Endothelial cell of umbilical vein (primary cell): ENCODE data around the gene AQP1. TPM values are rescaled to one million over a fixed set of nuclear protein-coding genes. Genes with fewer than 3 reads are reported as not detected.

Source experiments
- BruUV-seq: library from RNA; stranded (reverse); fragments of 400-500 nt; replicated peaks from 2 replicates; lab custom pipeline; 2021; lab: Mats Ljungman, UMichigan
- CTCF ChIA-PET: fragments of 300-600, 350-600 bp; sonication (Branson Sonifier 250); formaldehyde crosslinking; loops from one replicate; lab custom pipeline; 2021; ENCODE audit warnings: antibody characterized with exemption, inconsistent platforms; lab: Charles Lee
- POLR2A ChIA-PET: fragments of 300-600, 350-600 bp; sonication (Branson Sonifier 250); formaldehyde crosslinking; loops from one replicate; lab custom pipeline; 2021; ENCODE audit warnings: antibody characterized with exemption, inconsistent platforms; lab: Charles Lee
- DNase-seq: peaks from one replicate; pipeline ENCODE4 v3.0.0-alpha.2; 2011; ENCODE audit warnings: low read depth, low spot score
- FAIRE-seq: peaks from 2 replicates; lab custom pipeline; 2011; peaks lifted over from hg19 to GRCh38; lab: Jason Lieb, UNC
- H2AFZ ChIP-seq: 2 replicates; pipeline ENCODE4 v1.6.0; 2012; ENCODE audit warnings: low read depth, low read length, control low read depth, inconsistent platforms
- H3K27ac ChIP-seq: 2 replicates; pipeline ENCODE4 v1.5.1; 2011; ENCODE audit warnings: low read depth, mild to moderate bottlenecking, control low read depth, low read length, moderate library complexity; ENCODE audit not compliant: insufficient read depth
- H3K27me3 ChIP-seq, 2 experiments: 2 replicates each; pipeline versions ENCODE4 v1.6.0 to v1.6.1; 2011; ENCODE audit warnings: low read length in 2 of 2, mixed read lengths in 1 of 2; ENCODE audit not compliant: control insufficient read depth in 2 of 2, insufficient read depth in 2 of 2
- H3K36me3 ChIP-seq, 2 experiments: 2 replicates in 1 of 2; 3 replicates in 1 of 2; pipeline ENCODE4 v1.5.1; 2011; ENCODE audit warnings: low read length in 2 of 2, mild to moderate bottlenecking in 1 of 2, moderate library complexity in 1 of 2; ENCODE audit not compliant: control insufficient read depth in 2 of 2, insufficient read depth in 2 of 2; ENCODE audit errors: extremely low read depth in 1 of 2
- H3K4me1 ChIP-seq: 3 replicates; pipeline ENCODE4 v1.5.1; 2011; ENCODE audit warnings: mild to moderate bottlenecking, low read length; ENCODE audit not compliant: control insufficient read depth, insufficient read depth; ENCODE audit errors: extremely low read depth
- H3K4me2 ChIP-seq: 2 replicates; pipeline ENCODE4 v1.6.1; 2011; ENCODE audit warnings: low read length, control low read depth, mixed read lengths; ENCODE audit not compliant: insufficient read depth
- H3K4me3 ChIP-seq, 3 experiments: fragments of 200-600 bp in 1 of 3; sonication (generic), shearing (Covaris generic) in 1 of 3; replicated peaks in 1 of 3; 2 replicates each; pipeline ENCODE4 v1.5.1; 2011 to 2016; ENCODE audit warnings: control low read depth in 3 of 3, low read length in 3 of 3, mild to moderate bottlenecking in 2 of 3, inconsistent platforms in 1 of 3, low read depth in 1 of 3, moderate library complexity in 1 of 3; ENCODE audit not compliant: insufficient read depth in 1 of 3
- H3K79me2 ChIP-seq: 2 replicates; pipeline ENCODE4 v1.6.0; 2012; ENCODE audit warnings: low read length, inconsistent platforms; ENCODE audit not compliant: control insufficient read depth, insufficient read depth
- H3K9ac ChIP-seq: replicated peaks from 2 replicates; pipeline ENCODE3; 2011; ENCODE audit warnings: low read length, control low read depth; ENCODE audit not compliant: insufficient read depth; ENCODE audit errors: extremely low read depth
- H3K9me1 ChIP-seq: replicated peaks from 3 replicates; pipeline ENCODE4 v1.6.0; 2011; ENCODE audit warnings: mild to moderate bottlenecking, low read length; ENCODE audit not compliant: control insufficient read depth, insufficient read depth; ENCODE audit errors: extremely low read depth
- H3K9me3 ChIP-seq: replicated peaks from 2 replicates; pipeline ENCODE4 v1.5.1; 2012; ENCODE audit warnings: low read length, inconsistent platforms; ENCODE audit not compliant: control insufficient read depth, insufficient read depth
- H4K20me1 ChIP-seq: replicated peaks from 2 replicates; pipeline ENCODE3; 2011; ENCODE audit warnings: mild to moderate bottlenecking, low read length; ENCODE audit not compliant: control insufficient read depth, insufficient read depth; ENCODE audit errors: extremely low read depth
- EZH2 ChIP-seq: IDR thresholded peaks from 2 replicates; pipeline ENCODE4 v1.6.1; 2012; ENCODE audit warnings: borderline replicate concordance, low read depth, mild to moderate bottlenecking, moderate library complexity, low read length, inconsistent platforms; ENCODE audit not compliant: severe bottlenecking
- FOS ChIP-seq: IDR thresholded peaks from 2 replicates; pipeline ENCODE4 v1.6.1; 2011; ENCODE audit warnings: mild to moderate bottlenecking, low read length, moderate library complexity, borderline replicate concordance; ENCODE audit not compliant: insufficient read depth
- GATA2 ChIP-seq: IDR thresholded peaks from 2 replicates; pipeline ENCODE4 v1.7.0; 2011; ENCODE audit warnings: low read depth, mild to moderate bottlenecking, moderate library complexity, mixed read lengths, low read length; ENCODE audit not compliant: insufficient read length, insufficient read depth
- JUN ChIP-seq: IDR thresholded peaks from 2 replicates; pipeline ENCODE4 v1.6.1; 2011; ENCODE audit warnings: borderline replicate concordance, low read depth; ENCODE audit not compliant: insufficient read length, insufficient read depth
- MYC ChIP-seq: IDR thresholded peaks from one replicate; pipeline ENCODE4 v1.6.1; 2011; ENCODE audit warnings: mild to moderate bottlenecking, low read depth, low read length
- POLR2A ChIP-seq: IDR thresholded peaks from 2 replicates; pipeline ENCODE4 v1.6.1; 2012; ENCODE audit warnings: low read depth, mild to moderate bottlenecking, control low read depth, low read length
- POLR2AphosphoS5 ChIP-seq: IDR thresholded peaks from 2 replicates; pipeline ENCODE4 v1.6.1; 2012; ENCODE audit warnings: low read depth, mild to moderate bottlenecking, control low read depth, low read length, moderate library complexity; ENCODE audit not compliant: insufficient read depth
- dilution Hi-C: fragments of 300-500 bp; cut with MboI; formaldehyde crosslinking; loops from one replicate; pipeline ENCODE4 v1.15.0; 2019; ENCODE audit warnings: low sequenced_read_pairs; ENCODE audit not compliant: extremely low pct_ligation_motif_present
- intact Hi-C: fragments of 100-400 bp; cut with micrococcal nuclease; formaldehyde crosslinking; loops from one replicate; pipeline ENCODE4 v1.10.0; 2022
- polyA plus RNA-seq, 4 experiments: library from polyadenylated mRNA; depleted of rRNA in 3 of 4; stranded (reverse) in 3 of 4; unstranded in 1 of 4; fragments of >200 nt; gene quantifications; 2 replicates each; pipeline versions ENCODE4 v1.2.1 to v1.2.3, GENCODE V29; 2011 to 2012; ENCODE audit warnings: missing spikeins in 1 of 4
- total RNA-seq: library from RNA; stranded (reverse); gene quantifications from 2 replicates; pipeline ENCODE4 v1.2.3, GENCODE V29; 2021
- TF ChIP-seq, protein P1 (sequence below), 2 donors: IDR thresholded peaks; 1 replicate in 1 of 2; 2 replicates in 1 of 2; pipeline ENCODE4 v1.5.1; 2011; ENCODE audit warnings: low read length in 2 of 2, mild to moderate bottlenecking in 2 of 2, moderate library complexity in 2 of 2, control low read depth in 1 of 2, inconsistent platforms in 1 of 2, low read depth in 1 of 2; ENCODE audit not compliant: insufficient read depth in 1 of 2; ENCODE audit errors: extremely low read depth in 1 of 2
- TF ChIP-seq, protein P2 (sequence below): IDR thresholded peaks from 2 replicates; pipeline ENCODE4 v1.6.1; 2011; ENCODE audit not compliant: insufficient read depth, insufficient read length

The AQP1 gene
- total and polyA plus RNA-seq, 2 donors (not counting 3 experiments of a cell fraction or from before 2014, with no cell fraction given): 11.7 to 15.9 TPM

GRCh38 chr7:30915751-30916150, 4.1 kb downstream of the AQP1 start:
- no peaks in the 10 kb centered on the region for H3K27me3 ChIP-seq
- H3K27ac ChIP-seq: no peak overlapping the region
- peaks cover 21% of the 10 kb centered on the region for H3K4me1 ChIP-seq
- ChIA-PET POLR2A (no interaction called here), CTCF (no interaction called here)
- intact Hi-C loops: no loop called here
- no TSS peak for BruUV-seq
- H3K79me2 ChIP-seq: no peaks in the 10 kb centered on the region
- H2AFZ ChIP-seq: no peak overlapping the region
- dilution Hi-C loops: no loop called here
- no peaks in the 10 kb centered on the region for H4K20me1 ChIP-seq
- H3K4me2 ChIP-seq: no peak overlapping the region
- no peak overlapping the region for H3K4me3 ChIP-seq
- TF ChIP-seq, protein P1, sequence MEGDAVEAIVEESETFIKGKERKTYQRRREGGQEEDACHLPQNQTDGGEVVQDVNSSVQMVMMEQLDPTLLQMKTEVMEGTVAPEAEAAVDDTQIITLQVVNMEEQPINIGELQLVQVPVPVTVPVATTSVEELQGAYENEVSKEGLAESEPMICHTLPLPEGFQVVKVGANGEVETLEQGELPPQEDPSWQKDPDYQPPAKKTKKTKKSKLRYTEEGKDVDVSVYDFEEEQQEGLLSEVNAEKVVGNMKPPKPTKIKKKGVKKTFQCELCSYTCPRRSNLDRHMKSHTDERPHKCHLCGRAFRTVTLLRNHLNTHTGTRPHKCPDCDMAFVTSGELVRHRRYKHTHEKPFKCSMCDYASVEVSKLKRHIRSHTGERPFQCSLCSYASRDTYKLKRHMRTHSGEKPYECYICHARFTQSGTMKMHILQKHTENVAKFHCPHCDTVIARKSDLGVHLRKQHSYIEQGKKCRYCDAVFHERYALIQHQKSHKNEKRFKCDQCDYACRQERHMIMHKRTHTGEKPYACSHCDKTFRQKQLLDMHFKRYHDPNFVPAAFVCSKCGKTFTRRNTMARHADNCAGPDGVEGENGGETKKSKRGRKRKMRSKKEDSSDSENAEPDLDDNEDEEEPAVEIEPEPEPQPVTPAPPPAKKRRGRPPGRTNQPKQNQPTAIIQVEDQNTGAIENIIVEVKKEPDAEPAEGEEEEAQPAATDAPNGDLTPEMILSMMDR (IDR thresholded peaks at IDR 0.05; ENCODE audit: extremely low read depth in 1 of 2, insufficient read depth in 1 of 2, low read depth in 1 of 2, low read length in 2 of 2): no peak
- TF ChIP-seq FOS: no peak
- no peak for TF ChIP-seq MYC
- no peak for TF ChIP-seq EZH2
- no peak for TF ChIP-seq GATA2
- TF ChIP-seq, protein P2, sequence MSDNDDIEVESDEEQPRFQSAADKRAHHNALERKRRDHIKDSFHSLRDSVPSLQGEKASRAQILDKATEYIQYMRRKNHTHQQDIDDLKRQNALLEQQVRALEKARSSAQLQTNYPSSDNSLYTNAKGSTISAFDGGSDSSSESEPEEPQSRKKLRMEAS: no peak
- TF ChIP-seq POLR2A: no peak
- no peak for TF ChIP-seq JUN
- TF ChIP-seq POLR2AphosphoS5: no peak
- DNase-seq (no peak), FAIRE-seq (no peak)
- H3K9me1 ChIP-seq: no peaks in the 10 kb centered on the region
- no peak overlapping the region for H3K9ac ChIP-seq
- H3K9me3 ChIP-seq: no peaks in the 10 kb centered on the region
- H3K36me3 ChIP-seq: no peaks in the 10 kb centered on the region
